Body of pancreas (tissue), 4 donors: ENCODE data around the gene CD247.

Experiments
- POLR2A ChIP-seq, 3 donors: fragments of 450-650 bp; IDR thresholded peaks; one replicate each; pipeline ENCODE4 v1.6.1; 2016; ENCODE audit warnings: antibody characterized with exemption in 3 of 3, mild to moderate bottlenecking in 2 of 3
- TF ChIP-seq, protein P1 (sequence below), 7 experiments: fragments of 450-650 bp in 4 of 7; fragments of 200-600 bp in 3 of 7; sonication (generic) in 3 of 7; IDR thresholded peaks; one replicate each; pipeline ENCODE4 v1.5.1; 2016 to 2019; ENCODE audit warnings: antibody characterized with exemption in 7 of 7

DNA sequence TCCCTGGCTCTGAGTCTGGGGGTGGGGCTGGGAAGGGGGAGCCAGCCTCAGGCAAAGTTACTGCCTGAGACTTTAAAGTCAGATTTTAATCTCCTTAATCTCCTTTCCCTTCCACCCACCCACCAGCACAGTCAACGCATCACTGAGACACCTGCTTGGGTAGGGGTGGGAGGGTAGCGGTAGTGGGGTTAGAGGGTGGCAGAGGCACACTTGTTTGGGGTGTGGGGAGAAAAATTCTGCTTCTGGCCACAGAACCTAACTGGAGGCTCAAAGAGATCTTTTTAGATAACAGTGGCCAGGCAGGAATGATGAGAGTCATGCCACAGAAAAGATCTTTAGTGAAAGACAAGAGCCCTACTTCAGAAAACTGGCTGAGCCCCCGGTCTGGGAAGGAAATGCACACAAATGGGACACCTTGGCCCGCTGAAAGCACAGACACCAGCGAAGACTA lies 44.1 kb downstream of the CD247 start:
- TF ChIP-seq, protein P1, sequence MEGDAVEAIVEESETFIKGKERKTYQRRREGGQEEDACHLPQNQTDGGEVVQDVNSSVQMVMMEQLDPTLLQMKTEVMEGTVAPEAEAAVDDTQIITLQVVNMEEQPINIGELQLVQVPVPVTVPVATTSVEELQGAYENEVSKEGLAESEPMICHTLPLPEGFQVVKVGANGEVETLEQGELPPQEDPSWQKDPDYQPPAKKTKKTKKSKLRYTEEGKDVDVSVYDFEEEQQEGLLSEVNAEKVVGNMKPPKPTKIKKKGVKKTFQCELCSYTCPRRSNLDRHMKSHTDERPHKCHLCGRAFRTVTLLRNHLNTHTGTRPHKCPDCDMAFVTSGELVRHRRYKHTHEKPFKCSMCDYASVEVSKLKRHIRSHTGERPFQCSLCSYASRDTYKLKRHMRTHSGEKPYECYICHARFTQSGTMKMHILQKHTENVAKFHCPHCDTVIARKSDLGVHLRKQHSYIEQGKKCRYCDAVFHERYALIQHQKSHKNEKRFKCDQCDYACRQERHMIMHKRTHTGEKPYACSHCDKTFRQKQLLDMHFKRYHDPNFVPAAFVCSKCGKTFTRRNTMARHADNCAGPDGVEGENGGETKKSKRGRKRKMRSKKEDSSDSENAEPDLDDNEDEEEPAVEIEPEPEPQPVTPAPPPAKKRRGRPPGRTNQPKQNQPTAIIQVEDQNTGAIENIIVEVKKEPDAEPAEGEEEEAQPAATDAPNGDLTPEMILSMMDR (IDR thresholded peaks at IDR 0.05): no peak
- no peak for TF ChIP-seq POLR2A (IDR thresholded peaks at IDR 0.05)
